Activated T-cell treated with anti-CD3 and anti-CD28 coated beads, Interleukin-2, amount 50 U/mL, for 48 hours (primary cell): ENCODE data around the gene CSNK1G3.
A peak's percentile ranks its signal among the peaks of the same experiment; 100 is the strongest.

ENCODE experiments used
- DNase-seq, 2 experiments: peaks; one replicate each; pipeline ENCODE4 v3.0.0-alpha.2; 2020

CSNK1G3 gene

DNA sequence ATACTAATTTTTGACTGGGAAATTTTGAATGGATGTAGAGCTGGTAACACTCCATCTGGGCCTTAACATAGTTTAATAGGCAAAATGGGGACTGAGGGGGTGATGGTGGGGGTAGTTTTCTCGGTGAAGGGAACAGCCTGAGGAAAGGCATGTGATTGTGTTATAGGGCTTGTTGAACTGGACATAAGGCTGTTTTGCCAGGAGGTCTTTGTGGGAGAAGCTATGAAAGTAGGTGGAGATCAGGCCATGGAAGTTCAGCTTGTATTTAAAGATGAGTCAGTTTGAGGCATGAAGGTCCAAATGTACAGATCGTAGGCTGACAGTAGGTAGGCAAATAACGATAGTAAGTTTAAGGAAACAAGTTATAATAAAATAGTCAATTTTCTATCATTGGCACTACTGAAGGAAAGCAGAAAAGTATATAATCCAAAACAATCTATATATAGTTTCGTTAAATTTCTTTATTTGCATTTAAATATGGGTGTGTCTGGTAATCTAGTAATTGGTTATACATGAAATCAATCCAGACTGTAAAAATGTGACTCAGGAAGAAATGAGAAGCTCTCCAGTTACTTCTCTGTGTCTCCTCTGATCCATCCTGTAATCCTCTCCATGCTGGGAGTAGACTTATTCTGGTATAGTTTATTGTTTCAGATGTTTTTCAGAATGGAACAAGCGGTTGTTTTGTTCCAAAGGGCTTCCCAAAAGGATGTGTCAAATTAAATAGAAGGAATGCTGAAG, 2.8 kb downstream of the CSNK1G3 start:
- DNase-seq, result no peak

DNA sequence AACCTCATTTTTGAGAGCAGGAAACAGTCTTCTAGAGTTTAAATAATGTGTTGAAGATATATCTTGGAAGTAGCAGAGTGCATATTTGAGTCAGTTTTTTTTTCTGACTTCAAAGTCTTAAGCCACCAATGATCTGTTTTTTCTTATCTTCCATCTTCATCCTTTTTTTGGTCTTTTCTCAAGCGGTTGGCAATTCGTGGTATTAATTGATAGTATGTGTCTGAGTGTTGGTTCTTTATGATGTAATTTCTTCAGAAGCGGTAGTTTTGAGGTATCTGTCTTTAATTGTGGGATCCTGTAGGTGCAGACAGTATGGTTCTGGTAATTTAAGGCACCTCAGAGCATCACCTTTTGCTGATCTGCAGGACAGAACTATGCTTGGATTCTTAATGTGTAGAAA, 3.9 kb downstream of the CSNK1G3 start:
- DNase-seq, result no peak

DNA sequence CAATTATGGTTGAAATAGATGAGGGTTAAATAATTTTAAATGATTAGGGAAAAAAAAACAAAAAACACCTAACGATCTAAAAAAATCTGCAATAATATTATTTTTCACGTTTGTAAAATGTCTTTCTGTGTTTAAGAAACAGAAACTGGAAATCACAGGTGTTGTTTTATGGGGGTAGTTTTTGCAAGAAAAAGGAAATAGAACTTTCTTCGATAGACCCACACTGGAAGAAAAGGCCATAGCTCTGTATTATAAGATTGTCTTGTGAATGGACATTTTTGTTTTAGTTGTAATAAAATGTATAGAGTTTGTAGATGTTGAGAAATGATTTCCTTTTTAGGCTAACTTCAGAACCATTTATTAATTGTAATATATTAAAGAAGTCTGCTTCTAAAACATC, 5.5 kb downstream of the CSNK1G3 start:
- no peak for DNase-seq

DNA sequence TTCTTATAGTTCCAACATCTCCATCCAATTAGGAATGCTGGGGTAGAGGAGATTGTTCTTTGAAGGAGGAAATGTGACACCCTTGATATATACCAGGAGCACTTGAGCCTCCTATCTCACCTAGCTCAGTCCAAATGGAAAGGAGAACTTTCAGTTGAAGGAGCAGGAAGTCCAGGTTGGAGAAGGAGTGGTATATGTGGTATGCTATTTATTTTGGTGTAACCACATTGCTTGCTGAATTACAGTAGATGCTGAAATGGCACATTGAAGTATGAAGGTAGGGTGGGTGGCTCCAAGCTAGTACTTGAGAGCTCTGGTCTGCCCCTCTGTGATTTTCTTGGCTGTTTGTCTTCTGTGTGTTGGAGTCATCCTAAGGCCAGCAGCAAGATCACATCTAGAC, 6.1 kb downstream of the CSNK1G3 start:
- no peak for DNase-seq

DNA sequence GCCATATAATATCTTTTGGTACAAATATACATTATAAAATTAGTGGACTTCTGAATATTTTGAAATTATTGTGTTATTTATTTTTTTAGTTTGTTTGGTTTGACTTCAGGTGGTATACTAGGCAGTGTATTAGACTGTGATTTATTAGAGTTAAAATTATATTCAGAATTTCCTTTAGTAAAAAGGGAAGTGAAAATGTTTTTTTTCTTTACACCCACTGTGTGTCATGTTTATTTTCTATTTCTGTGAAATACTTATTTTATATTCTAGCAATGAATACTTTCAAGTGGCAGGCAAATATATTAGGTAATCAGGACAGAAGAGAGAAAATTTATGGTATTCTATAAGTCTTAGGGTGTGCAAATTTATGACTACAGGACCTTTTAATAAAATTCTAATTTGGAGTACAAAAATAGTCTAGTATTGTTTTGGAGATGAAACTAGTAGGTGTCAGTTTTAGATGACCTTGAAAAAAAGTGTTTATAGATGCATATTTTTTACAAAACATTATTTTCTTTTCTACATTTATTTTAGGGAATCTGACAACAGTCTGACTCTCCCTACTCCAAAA, 8.8 kb downstream of the CSNK1G3 start:
- DNase-seq, result no peak

DNA sequence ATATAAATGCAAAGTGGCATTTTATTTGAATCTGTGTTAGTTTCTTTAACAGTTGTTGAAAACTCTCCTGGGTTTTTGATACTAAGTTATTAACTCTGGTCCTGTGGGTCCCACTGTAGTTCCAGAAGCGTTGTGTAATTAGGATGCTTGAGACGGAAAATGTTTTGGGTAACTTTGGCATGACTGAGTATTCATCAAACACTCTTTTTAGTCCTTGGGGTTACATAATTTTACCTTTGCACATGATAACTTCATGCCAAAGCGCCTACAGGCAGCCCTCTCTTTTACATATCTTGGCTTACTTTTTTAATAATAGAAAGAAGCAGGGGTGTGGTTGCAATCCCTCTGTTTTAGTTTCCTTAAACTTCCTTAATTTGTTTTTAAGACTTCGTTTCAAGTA, 12.2 kb downstream of the CSNK1G3 start:
- no peak for DNase-seq

DNA sequence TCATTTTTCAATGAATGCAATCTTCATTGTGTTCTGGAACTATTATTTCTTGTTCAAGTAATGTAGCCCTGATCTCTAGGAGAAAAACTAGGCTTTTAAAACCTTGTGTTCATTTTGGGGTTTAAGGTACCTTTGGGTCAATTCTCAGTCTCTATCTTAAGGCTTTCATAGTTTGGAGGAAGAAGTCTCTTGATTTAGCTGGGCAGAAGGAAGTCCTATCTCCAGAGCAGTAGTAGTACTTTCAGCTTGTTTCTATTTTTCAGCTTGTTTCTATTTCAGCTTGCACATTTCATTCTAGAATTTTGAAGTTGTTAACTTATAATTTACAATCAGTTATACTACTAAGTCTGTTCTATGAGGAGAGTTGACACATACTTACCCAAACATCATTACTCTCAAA, 15.2 kb downstream of the CSNK1G3 start:
- DNase-seq, result no peak

DNA sequence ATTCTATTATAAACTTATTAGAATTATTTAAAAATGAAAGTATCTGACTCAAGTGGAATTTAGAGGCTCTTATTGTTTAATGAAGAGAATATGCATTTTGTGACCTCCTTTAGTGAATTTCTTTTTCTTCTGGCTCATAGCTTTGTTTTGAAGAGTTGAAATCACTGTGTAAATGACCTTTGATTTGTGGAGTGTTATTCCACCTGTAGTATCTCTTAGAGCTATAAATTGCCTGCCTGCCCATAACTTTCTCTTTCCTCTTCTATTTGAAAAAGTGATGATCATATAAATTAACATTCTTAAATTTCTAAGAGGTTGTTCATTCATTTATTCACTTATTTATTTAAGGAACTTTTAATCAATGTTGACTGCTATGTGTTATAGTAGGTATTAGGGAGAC, 16.1 kb downstream of the CSNK1G3 start:
- no peak for DNase-seq

DNA sequence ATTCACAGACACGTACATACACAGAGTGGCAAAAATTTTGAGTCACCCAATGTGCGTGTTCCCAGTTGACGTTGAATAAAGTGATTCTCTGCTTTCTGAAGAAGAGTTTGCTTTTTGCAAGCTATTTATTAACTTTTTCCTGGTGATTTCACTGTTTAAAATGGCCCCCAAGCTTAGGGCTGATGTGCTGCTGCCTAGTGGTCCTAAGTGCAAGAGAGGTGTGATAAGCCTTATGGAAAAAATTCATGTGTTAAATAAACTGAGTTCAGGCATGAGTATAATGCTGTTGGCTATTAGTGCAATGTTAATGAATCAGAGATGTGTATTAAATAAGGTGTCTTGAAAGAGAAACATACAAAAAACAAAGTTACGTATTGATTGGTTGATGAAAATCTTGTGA, 16.9 kb downstream of the CSNK1G3 start:
- no peak for DNase-seq

DNA sequence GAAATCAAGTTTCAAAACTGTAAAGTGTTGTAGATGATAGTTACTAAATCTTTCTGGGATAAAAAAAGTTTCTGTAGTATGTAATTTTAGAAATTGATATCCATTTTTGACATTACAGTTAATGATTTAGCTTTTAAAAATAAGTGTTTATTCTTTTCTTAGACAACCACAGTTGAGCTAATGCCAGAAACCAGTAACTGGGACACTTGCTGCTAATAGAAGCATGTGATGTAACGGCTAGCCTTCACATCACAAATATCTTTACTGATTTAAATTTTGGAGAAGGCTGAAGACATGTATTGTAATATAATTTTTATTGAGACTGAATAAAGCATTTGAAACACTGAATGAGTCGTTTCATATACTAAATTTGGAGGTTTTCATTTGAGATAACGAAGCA, 18.8 kb downstream of the CSNK1G3 start:
- DNase-seq, result no peak

DNA sequence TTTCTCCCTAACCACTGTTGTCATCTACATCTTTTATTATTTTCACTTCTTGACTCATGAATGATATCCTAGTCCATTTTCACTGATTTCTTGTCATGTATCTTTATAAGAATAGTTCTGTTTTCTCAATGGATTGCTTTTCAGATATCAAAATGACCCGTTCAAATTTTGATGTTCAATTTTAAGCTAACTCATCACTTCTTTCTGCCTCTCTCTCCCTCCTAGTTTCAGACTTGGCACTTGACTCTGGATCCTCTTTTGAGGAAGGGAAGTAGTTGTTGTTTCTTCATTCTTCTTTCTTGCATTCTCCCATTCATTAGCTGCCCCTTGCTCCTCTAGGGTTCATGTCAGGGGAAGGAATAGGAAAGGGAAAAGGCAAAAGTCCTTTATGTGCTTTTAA, 23.7 kb downstream of the CSNK1G3 start:
- DNase-seq, result no peak

DNA sequence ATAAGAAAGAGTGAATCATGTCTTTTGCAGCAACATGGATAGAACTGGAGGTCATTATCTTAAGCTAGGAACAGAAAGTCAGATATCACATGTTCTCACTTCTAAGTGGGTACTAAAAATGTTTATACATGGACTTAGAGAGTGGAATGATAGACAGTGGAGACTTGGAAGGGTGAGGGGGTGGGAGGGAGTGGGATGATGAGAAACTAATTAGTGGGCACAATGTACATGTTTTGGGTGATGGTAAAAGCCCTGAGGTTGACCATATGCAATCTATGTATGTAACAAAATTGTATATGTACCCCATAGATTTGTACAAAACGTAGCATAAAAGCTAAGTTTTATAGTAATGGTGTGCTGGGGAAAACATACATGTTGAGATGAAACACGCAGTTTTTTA, 25.3 kb downstream of the CSNK1G3 start:
- no peak for DNase-seq

DNA sequence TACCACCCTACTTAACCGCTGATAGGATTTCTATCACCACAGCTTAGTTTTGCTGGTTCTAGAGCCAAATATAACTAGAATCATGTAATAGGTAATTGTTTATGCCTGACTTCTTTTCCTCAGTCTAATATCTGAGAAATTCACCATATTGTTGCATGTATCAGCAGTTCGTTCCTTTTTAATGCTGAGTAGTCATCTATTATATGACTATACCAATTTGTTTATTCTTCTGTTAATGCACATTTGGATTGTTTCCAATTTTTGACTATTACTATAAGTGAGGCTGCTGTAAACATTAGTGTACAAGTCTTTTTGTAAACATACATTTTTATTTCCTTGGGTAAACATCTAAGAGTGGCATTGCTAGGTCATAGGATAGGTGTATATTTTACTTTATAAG, 25.9 kb downstream of the CSNK1G3 start:
- DNase-seq, result no peak

DNA sequence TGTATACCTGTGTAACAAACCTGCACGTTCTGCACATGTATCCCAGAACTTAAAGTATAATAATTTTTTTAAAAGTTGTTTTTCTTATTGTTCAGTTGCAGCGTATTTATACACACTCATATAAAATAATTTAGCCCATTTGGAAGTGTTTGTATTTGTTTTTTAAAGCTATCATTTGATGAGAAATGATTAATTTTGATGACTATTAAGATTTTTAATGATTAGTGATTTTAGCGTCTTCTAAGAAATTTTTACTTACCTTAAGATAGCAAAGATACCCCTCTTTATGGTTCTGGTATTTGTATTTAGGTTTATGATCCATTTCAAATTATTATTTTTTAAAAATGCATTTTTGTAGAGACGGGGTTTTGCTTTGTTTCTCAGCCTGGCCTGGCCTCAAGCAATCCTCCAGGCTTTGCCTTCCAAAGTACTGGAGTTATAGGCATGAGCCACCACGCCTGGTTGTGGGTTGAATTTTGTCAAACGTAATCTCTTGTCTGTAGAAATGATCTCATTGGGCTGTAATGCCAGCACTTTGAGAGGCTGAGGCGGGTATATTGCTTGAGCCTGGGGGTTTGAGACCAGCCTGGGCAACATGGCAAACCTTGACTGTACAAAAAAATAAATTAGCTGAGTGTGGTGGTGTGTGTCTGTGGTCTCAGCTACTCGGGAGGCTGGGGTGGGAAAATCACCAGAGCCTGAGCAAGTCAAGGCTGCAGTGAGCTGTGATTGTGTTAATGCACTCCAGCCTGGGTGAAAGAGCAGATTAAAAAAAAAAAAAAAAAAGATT, 26.9 kb downstream of the CSNK1G3 start:
- no peak for DNase-seq

DNA sequence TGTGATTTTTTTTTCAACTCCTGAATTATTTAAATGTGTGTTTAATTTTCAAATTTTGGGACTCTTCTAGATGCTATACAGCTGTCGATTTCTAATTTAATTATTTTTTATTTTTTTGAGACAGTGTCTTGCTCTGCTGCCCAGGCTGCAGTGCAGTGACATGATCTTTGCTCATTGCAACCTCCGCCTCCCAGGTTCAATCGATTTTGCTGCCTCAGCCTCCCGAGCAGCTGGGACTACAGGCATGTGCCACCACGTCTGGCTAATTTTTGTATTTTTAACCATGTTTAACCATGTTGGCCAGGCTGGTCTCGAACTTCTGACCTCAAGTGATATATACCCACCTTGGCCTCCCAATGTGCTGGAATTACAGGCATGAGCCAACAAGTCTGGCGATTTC, 28.6 kb downstream of the CSNK1G3 start:
- no peak for DNase-seq

DNA sequence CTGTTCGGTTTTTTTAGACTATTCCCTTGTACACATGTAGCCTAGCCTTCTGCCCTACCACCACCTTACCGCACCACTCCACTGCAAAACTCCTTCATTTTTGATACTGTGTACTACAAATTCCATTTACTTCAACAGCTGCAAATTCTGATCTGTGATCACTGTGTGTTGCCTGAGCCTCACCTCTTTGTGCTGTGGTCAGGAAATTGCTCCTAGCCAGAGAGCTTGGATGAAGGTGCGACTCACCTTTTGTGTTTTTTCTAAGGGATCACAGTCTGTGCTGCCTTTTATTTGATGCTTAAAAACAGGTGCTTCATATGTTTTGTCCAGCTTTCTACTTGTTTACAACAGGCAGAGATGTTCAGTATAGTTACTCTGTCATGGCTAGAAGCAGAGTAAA, 31.5 kb downstream of the CSNK1G3 start:
- DNase-seq, result no peak

DNA sequence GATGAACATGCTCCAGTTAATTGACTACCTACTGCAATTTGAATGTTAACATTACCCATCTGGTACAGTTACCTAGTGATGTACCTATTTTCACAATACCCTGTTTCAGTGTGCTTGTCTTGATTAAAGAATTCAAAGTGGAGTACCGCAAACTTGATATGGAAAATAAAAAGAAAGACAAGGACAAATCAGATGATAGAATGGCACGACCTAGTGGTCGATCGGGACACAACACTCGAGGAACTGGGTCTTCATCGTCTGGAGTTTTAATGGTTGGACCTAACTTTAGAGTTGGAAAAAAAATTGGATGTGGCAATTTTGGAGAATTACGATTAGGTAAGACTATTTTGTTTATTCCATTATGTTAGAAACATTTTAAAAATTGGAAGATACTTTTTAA, 33.5 kb downstream of the CSNK1G3 start:
- DNase-seq, result peak; percentile 32 to 42

DNA sequence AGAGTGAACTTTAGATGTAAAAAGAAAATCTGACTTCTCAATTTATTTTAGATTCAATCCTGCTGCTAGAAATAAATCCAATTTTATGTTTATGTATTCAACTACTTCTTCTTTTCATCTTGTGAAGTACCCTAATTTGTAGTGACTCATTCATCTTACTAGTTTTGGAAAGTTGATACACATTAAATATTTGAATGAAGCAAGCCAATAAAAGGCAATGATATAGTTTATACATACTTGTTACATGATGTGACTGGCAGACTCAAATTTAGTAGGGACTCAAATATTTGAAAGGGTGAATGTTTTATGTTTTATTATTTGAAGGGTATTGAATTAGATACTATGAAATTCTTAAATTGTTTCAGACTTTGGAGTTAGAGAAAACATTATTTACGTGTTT, 34.7 kb downstream of the CSNK1G3 start:
- no peak for DNase-seq

DNA sequence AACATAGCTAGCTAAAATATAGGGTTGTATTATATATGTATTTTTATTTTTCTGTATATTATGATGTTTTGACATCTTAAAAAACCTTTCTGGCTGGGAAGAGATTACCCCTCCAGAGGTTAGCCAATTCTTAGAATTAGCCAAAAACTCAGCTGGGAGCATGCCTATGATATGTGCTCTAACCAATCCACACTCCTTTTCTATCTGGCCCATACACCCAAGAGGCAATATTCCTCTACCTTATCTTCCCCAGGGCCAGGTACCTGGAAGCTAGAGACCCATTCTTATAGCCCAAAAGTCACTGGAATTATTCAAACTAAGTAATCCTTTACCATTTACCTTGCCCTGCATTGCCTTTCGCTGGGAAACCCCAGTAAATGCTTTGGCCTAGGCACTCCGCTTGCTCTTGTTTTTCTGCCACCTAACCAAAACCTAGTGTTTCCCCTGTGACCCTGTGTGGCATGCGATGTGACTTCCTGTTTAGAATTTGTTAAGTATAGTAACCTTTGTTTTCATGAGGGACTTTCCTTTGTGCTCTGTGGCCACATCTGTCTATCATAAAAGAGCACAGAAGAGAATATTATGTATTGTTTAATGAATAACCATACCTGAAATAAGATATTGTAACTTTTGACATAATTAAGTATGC, 37.4 kb downstream of the CSNK1G3 start:
- peak; percentile 41 to 45 for DNase-seq

DNA sequence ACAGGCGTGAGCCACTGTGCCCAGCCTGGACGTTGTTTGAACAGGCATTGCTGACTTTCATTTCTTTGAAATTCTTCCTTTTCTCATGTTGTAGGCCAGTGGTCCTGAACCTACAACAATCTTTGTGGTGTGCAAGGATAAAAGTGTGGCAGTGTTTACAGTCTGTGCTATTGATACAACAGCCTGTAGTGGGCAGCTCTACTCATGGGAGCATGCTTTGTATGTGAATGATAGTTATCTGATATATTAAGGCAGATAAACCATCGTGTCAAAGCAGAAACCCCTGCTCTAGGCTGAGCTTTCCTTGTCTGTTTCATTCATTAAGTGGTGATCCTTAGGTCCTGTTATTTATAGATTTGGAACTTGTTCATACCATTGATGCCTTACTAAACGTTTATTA, 42.6 kb downstream of the CSNK1G3 start:
- DNase-seq, result no peak

DNA sequence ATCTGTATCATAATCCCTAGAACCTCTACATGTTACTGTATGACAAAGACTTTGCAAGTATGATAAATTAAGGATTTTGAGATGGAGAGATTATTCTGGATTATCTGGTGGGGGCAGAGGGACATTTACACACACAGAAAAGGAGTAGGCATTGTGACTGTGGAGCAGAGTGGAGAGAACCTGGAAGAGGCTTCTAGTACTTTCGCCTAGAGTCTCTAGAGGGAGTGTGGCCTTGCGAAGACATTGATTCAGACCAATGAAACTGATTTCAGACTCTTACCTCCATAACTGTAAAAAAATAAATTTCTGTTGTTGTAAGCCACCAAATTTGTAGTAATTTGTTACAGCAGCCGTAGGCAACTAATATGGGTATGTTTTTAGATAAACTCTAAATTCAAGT, 45.9 kb downstream of the CSNK1G3 start:
- DNase-seq, result no peak

DNA sequence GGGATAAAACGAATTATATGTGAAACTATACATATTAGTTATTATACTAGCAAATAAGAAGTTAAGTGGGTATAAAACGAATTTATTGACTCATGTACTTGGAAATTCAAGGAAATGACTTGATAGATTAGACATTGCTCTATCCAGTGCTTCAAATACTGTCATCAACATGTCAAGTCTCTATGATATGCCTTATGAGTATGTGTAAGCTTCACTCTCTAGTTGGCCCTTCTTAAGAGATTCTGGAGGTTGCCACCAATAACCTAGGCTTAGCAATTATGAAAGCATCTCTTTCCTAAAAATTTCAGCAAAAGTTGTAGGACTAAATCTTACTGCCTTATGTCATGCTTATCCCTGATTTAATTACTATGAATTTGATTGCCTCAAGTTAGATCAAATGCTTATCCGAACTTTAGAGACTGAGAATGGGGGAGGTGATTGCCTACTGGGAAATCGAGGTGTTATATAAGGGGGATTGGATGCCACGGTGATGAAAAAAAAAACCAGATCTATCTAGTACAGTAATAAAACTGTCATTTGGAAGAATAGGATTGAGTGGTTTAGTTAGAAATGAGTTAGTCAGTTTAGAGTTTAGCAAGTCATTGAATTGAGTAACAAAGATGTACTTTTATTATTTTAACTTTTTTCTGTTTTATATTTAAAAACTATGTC, 46.9 kb downstream of the CSNK1G3 start:
- no peak for DNase-seq

DNA sequence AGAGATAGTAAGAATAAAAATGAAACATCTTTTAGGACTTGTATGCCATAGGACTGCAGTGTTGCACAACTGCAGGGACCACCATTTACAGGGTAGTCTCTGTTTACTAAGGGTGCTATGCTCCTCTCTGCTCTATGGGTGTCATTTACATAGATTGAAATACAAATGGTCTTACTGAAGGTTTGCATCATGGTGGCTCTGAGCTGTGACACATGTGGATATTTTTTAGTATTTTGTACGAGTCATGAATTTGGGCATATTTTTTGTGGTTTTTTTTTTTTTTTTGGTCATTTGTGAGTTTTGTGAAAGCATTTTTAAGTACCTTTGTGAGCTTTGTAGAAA, 47.4 kb downstream of the CSNK1G3 start:
- DNase-seq, result no peak
